HG03045 (cell line): ENCODE data around the gene SDHB.

ENCODE experiments used
- ATAC-seq: cut with Tn5 transposase; IDR thresholded peaks from one replicate; pipeline ENCODE4 v1.9.1; 2021; ENCODE audit warnings: mild to moderate bottlenecking, moderate library complexity; ENCODE audit not compliant: unreplicated experiment

Gene SDHB

GRCh38 chr1:17053685-17054410 lies at the start of gene SDHB:
Gene SDHB, minus strand, starts transcription at chr1:17054032. Its CDS starts 13 bp downstream, at chr1:17054019.
- peak; percentile 94 for ATAC-seq

- no peak for ATAC-seq
Observed at GRCh38 chr1:17102232-17102631, 48.4 kb upstream of the SDHB start.

- ATAC-seq, result no peak
Observed at GRCh38 chr1:17101261-17101660, 47.4 kb upstream of the SDHB start.

GRCh38 chr1:17099616-17100340 lies 45.9 kb upstream of the SDHB start:
- ATAC-seq, result no peak

GRCh38 chr1:17098446-17099317 lies 44.9 kb upstream of the SDHB start:
- ATAC-seq, result no peak

- no peak for ATAC-seq
Observed at GRCh38 chr1:17097787-17098186, 44.0 kb upstream of the SDHB start.

- no peak for ATAC-seq
Observed at GRCh38 chr1:17097147-17097546, 43.3 kb upstream of the SDHB start.

- no peak for ATAC-seq
Observed at GRCh38 chr1:17096584-17096983, 42.8 kb upstream of the SDHB start.

GRCh38 chr1:17095141-17095540 lies 41.3 kb upstream of the SDHB start:
- no peak for ATAC-seq

GRCh38 chr1:17094664-17095063 lies 40.8 kb upstream of the SDHB start:
- no peak for ATAC-seq

GRCh38 chr1:17093822-17094393 lies 40.1 kb upstream of the SDHB start:
- no peak for ATAC-seq

- ATAC-seq, result no peak
Observed at GRCh38 chr1:17091252-17091651, 37.4 kb upstream of the SDHB start.

- ATAC-seq, result no peak
Observed at GRCh38 chr1:17089506-17089905, 35.7 kb upstream of the SDHB start.

- no peak for ATAC-seq
Observed at GRCh38 chr1:17086751-17087150, 32.9 kb upstream of the SDHB start.

GRCh38 chr1:17084787-17085186 lies 31.0 kb upstream of the SDHB start:
- ATAC-seq, result no peak

- ATAC-seq, result no peak
Observed at GRCh38 chr1:17082761-17083160, 28.9 kb upstream of the SDHB start.

- ATAC-seq, result no peak
Observed at GRCh38 chr1:17081439-17081838, 27.6 kb upstream of the SDHB start.

- ATAC-seq, result no peak
Observed at GRCh38 chr1:17080880-17081279, 27.0 kb upstream of the SDHB start.

GRCh38 chr1:17080085-17080759 lies 26.4 kb upstream of the SDHB start:
- no peak for ATAC-seq

- ATAC-seq, result no peak
Observed at GRCh38 chr1:17078991-17079868, 25.4 kb upstream of the SDHB start.
